ENCODE results near the gene HTR6. TPM values are rescaled to one million over a fixed set of nuclear protein-coding genes. Genes with fewer than 3 reads are reported as not detected.

Gene HTR6
- total and polyA plus RNA-seq, 8 donors: 0.09 TPM; not detected in 7

DNA sequence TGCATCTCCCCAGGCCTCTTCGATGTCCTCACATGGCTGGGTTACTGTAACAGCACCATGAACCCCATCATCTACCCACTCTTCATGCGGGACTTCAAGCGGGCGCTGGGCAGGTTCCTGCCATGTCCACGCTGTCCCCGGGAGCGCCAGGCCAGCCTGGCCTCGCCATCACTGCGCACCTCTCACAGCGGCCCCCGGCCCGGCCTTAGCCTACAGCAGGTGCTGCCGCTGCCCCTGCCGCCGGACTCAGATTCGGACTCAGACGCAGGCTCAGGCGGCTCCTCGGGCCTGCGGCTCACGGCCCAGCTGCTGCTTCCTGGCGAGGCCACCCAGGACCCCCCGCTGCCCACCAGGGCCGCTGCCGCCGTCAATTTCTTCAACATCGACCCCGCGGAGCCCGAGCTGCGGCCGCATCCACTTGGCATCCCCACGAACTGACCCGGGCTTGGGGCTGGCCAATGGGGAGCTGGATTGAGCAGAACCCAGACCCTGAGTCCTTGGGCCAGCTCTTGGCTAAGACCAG, 14.3 kb downstream of the HTR6 start:
- intact Hi-C loops (cut with DNase I): no loop called here
- Histone ChIP-seq H3K36me3 (peaks cover 0 to 16% of the 10 kb centered on the region in 2 donors), H3K27ac (no peak overlapping the region), H3K9me3 (no peaks in the 10 kb centered on the region), H3K4me1 (no peaks in the 10 kb centered on the region), H3K27me3 (peaks cover 0 to 25% of the 10 kb centered on the region in 2 donors), H3K4me3 (no peak overlapping the region)
- TF ChIP-seq, protein P1, sequence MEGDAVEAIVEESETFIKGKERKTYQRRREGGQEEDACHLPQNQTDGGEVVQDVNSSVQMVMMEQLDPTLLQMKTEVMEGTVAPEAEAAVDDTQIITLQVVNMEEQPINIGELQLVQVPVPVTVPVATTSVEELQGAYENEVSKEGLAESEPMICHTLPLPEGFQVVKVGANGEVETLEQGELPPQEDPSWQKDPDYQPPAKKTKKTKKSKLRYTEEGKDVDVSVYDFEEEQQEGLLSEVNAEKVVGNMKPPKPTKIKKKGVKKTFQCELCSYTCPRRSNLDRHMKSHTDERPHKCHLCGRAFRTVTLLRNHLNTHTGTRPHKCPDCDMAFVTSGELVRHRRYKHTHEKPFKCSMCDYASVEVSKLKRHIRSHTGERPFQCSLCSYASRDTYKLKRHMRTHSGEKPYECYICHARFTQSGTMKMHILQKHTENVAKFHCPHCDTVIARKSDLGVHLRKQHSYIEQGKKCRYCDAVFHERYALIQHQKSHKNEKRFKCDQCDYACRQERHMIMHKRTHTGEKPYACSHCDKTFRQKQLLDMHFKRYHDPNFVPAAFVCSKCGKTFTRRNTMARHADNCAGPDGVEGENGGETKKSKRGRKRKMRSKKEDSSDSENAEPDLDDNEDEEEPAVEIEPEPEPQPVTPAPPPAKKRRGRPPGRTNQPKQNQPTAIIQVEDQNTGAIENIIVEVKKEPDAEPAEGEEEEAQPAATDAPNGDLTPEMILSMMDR (IDR thresholded peaks at IDR 0.05): no peak
- peak in 1 of 4 donors; percentile 68 for DNase-seq
- no peak for ATAC-seq

DNA sequence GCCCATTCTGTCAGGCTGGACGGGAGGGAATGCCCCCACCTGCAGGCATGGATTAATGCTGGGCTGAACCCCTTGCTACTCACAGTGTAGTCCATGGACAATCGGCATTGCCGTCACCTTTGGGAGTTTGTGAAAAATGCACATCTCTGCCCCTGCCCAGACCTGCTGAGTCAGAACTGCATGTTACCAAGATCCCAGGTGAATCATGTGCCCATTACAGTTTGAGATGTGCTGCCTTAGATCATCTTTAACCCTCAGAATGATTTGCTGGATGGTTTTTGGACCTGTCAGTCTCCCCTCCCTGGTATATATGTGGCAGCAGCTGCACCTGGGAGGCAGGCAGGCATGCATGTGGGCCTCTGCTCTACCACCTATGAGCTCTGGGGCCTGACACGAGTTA, 15.0 kb downstream of the HTR6 start:
- Histone ChIP-seq H3K4me1 (no peaks in the 10 kb centered on the region), H3K27me3 (peaks cover 0 to 19% of the 10 kb centered on the region in 2 donors), H3K4me3 (no peak overlapping the region), H3K36me3 (peaks cover 0 to 16% of the 10 kb centered on the region in 2 donors), H3K9me3 (no peaks in the 10 kb centered on the region), H3K27ac (no peak overlapping the region)
- no peak for ATAC-seq
- DNase-seq: no peak
- TF ChIP-seq, protein P1 (IDR thresholded peaks at IDR 0.05): no peak
- intact Hi-C loops (cut with DNase I): no loop called here

DNA sequence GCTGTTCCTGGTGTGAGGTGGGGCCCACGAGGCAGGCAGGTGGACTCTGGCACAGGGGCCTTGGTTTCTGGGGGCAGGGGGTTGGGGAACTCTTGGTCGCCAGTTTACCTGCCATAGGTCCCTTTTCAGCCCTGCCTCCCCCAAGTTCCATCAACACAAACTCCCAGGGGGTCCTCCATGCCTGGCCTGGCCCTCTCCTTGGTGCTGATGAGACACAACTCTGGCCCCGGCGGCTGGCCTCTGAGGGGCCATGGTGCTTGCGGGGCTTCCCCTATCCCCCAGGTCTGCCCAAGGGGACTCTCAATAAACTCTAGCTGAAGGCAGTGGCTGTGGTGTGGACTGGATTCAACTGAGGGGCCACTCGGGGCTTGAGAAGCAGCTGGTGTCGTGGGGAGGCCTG, 16.0 kb downstream of the HTR6 start:
- H3K36me3 ChIP-seq: peaks cover 0 to 16% of the 10 kb centered on the region in 2 donors
- TF ChIP-seq, protein P1 (IDR thresholded peaks at IDR 0.05): no peak
- no peaks in the 10 kb centered on the region for H3K9me3 ChIP-seq
- intact Hi-C loops (cut with DNase I): no loop called here
- H3K4me1 ChIP-seq: no peaks in the 10 kb centered on the region
- no peak overlapping the region for H3K4me3 ChIP-seq
- ATAC-seq (no peak), DNase-seq (no peak)
- no peak overlapping the region for H3K27ac ChIP-seq
- H3K27me3 ChIP-seq: peaks cover 0 to 12% of the 10 kb centered on the region in 2 donors

DNA sequence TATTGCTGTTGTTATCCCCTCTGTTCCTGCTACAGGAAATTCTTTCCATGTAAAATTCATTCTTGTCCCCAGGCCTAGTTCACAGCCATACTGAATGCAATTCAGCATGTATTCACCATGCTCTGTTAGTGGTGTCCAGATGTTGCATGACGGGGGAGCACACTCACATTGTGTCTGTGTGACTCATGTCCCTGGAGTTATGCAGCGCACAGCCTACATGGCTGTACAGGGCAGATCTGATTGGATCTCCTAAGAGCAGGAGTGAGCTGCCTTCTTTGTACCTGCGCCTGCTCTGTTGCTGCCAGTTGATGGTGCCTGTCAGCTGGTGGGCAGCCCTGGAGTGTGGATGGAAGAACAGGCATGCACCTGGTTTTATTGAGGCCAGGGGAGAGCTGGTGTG, 17.6 kb downstream of the HTR6 start:
- TF ChIP-seq, protein P1 (IDR thresholded peaks at IDR 0.05): no peak
- DNase-seq (no peak), ATAC-seq (no peak)
- intact Hi-C loops (cut with DNase I): no loop called here
- peaks cover 0 to under 1% of the 10 kb centered on the region in 2 donors for H3K9me3 ChIP-seq
- peaks cover 0 to 22% of the 10 kb centered on the region in 2 donors for H3K36me3 ChIP-seq
- no peaks in the 10 kb centered on the region for H3K27me3 ChIP-seq
- no peaks in the 10 kb centered on the region for H3K4me1 ChIP-seq
- H3K4me3 ChIP-seq: no peak overlapping the region
- H3K27ac ChIP-seq: no peak overlapping the region

DNA sequence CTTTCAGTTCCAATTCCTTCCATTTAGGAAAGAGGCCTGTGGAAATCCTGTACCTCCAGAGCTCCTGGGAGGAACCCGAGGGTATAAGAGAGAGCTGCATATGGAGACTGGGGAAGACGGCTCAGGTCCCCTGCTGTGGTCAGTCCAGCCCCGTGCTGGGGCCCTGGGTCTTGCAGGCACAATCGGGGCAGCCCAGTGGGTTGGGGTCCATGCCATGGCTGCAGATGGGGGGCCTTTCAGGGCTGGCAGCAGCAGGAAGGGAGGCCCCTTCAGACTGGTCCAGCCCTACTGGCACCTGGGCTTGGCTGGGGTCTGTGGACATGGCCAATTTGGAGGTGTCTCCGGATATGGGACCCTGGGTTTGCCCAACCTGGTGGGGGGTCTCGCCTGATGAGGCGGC, 18.2 kb downstream of the HTR6 start:
- intact Hi-C loops (cut with DNase I): no loop called here
- TF ChIP-seq, protein P1 (IDR thresholded peaks at IDR 0.05): no peak
- ATAC-seq: no peak

More for the DNA sequence above, 18.2 kb downstream of the HTR6 start:
- H3K4me3 ChIP-seq: no peak overlapping the region
- H3K9me3 ChIP-seq: peaks cover 0 to 4% of the 10 kb centered on the region in 2 donors
- H3K36me3 ChIP-seq: peaks cover 0 to 29% of the 10 kb centered on the region in 2 donors
- no peaks in the 10 kb centered on the region for H3K4me1 ChIP-seq
- H3K27me3 ChIP-seq: no peaks in the 10 kb centered on the region
- H3K27ac ChIP-seq: no peak overlapping the region
- no peak for DNase-seq

Data from left lung (tissue), 10 donors.